Measurements from ENCODE around the gene PGC. TPM values are rescaled to one million over a fixed set of nuclear protein-coding genes. Genes with fewer than 3 reads are reported as not detected.

PGC gene
- total RNA-seq, 4 donors from 2014 or later = 0.62 TPM; not detected in 3

GRCh38 chr6:41732149-41732548, 15.0 kb downstream of the PGC start:
- H3K36me3 ChIP-seq = peaks cover 0 to 4% of the 10 kb centered on the region in 2 donors
- H3K4me3 ChIP-seq = no peak overlapping the region
- H3K9me3 ChIP-seq = no peaks in the 10 kb centered on the region
- no peak for TF ChIP-seq EP300 (IDR thresholded peaks at IDR 0.05)
- TF ChIP-seq POLR2A (IDR thresholded peaks at IDR 0.05) = no peak
- TF ChIP-seq CTCF (IDR thresholded peaks at IDR 0.05) = no peak
- TF ChIP-seq POLR2AphosphoS5 (IDR thresholded peaks at IDR 0.05) = no peak
- no peak for ATAC-seq
- no peak overlapping the region for H3K27ac ChIP-seq
- peaks cover 0 to 77% (median 14%) of the 10 kb centered on the region in 3 donors for H3K4me1 ChIP-seq
- H3K27me3 ChIP-seq = no peaks in the 10 kb centered on the region

GRCh38 chr6:41731561-41732086, 15.6 kb downstream of the PGC start:
- no peaks in the 10 kb centered on the region for H3K27me3 ChIP-seq
- H3K36me3 ChIP-seq = peaks cover 0 to 4% of the 10 kb centered on the region in 2 donors
- no peak for TF ChIP-seq POLR2AphosphoS5 (IDR thresholded peaks at IDR 0.05)
- no peak for TF ChIP-seq POLR2A (IDR thresholded peaks at IDR 0.05)
- TF ChIP-seq CTCF (IDR thresholded peaks at IDR 0.05) = no peak
- no peak for TF ChIP-seq EP300 (IDR thresholded peaks at IDR 0.05)
- WGBS, 2 donors (ENCODE audit: low coverage in 1 of 2) = 67 to 85% methylated on average over 5 of the region's 7 CpGs
- ATAC-seq = no peak
- H3K4me1 ChIP-seq = peaks cover 0 to 81% (median 14%) of the 10 kb centered on the region in 3 donors
- no peak overlapping the region for H3K4me3 ChIP-seq
- no peak overlapping the region for H3K27ac ChIP-seq
- no peaks in the 10 kb centered on the region for H3K9me3 ChIP-seq

DNA sequence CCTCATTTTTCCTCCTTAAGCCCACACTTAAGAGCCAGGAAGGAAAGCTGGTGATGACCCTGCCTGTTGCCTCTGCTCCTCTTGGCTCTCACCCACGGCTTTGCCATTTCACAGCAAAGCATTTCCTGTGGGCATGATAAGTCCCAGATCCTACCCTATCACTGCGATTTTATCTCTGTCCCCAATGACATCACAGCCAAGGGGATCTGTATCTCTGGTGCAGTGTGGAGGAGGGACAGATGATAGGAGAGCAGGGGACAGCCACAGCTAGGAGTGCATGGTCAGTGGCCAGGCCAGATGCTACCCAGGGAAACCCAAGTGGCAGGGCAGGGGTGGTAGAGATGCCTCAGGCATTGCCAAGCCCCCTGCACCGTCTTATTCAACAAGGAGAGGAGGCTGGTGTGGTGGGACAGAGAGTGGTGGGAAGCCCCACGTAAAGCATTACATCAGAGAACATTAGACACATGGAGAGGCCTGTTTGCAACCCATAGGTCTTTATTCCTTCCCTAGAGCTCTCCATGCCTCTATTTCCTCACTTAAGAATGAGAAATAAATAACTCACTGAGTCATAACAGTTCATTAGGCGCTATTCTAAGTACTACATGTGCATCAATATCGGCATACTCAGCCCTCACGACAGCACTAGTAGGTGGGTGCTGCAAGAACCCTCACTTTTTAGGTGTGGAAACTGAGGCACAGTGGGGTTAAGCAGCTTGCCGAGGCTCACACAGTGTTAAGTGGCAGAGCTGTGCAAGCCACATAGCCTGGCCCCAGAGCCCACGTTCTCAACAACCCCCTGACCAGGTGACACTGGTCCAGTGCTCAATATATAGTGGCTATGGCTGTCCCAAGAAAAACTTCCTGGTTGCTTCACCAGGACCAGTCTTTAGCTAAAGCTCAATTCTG, 16.4 kb downstream of the PGC start:
- Histone ChIP-seq H3K4me1 (peaks cover 0 to 77% (median 14%) of the 10 kb centered on the region in 3 donors), H3K27me3 (no peaks in the 10 kb centered on the region), H3K36me3 (peaks cover 0 to 4% of the 10 kb centered on the region in 2 donors), H3K4me3 (no peak overlapping the region), H3K9me3 (no peaks in the 10 kb centered on the region), H3K27ac (no peak overlapping the region)
- TF ChIP-seq EP300 (IDR thresholded peaks at IDR 0.05) (no peak), CTCF (IDR thresholded peaks at IDR 0.05) (no peak), POLR2AphosphoS5 (IDR thresholded peaks at IDR 0.05) (no peak), POLR2A (IDR thresholded peaks at IDR 0.05) (no peak)
- 80 to 81% methylated on average over 3 to 7 of the region's 9 CpGs for WGBS, 2 donors (ENCODE audit: low coverage in 1 of 2)
- no peak for ATAC-seq

DNA sequence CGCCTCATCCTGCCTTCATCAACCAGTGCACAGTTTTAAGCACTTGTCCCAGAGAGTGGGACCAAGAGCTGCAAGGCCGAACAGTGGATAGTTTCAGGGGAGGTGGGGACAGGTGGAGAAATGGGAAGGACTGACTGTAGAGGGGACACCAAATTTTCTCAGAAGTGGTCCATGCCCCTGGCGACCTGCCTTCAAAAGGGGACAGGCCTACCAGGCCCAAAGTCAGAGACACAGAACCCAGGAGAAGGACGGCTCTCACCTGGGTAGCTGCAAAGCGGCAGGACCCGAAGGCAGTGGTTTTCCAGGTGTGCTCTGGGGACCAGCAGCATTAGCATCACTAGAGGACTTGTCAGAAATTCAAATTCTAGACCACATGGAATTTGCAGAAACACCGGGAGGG, 17.6 kb downstream of the PGC start:
- no peak for TF ChIP-seq POLR2AphosphoS5 (IDR thresholded peaks at IDR 0.05)
- TF ChIP-seq EP300 (IDR thresholded peaks at IDR 0.05) = no peak
- TF ChIP-seq POLR2A (IDR thresholded peaks at IDR 0.05) = no peak
- no peak for TF ChIP-seq CTCF (IDR thresholded peaks at IDR 0.05)
- H3K4me1 ChIP-seq = peaks cover 0 to 84% (median 15%) of the 10 kb centered on the region in 3 donors
- no peak overlapping the region for H3K27ac ChIP-seq
- H3K9me3 ChIP-seq = no peaks in the 10 kb centered on the region
- peaks cover 0 to 4% of the 10 kb centered on the region in 2 donors for H3K36me3 ChIP-seq
- H3K27me3 ChIP-seq = no peaks in the 10 kb centered on the region
- no peak for ATAC-seq
- H3K4me3 ChIP-seq = no peak overlapping the region
- 90 to 94% methylated on average over 2 to 6 of the region's 7 CpGs for WGBS, 2 donors (ENCODE audit: low coverage in 1 of 2)
